ENCODE measurements around the gene LRP4. TPM values are rescaled to one million over a fixed set of nuclear protein-coding genes. Genes with fewer than 3 reads are reported as not detected.

LRP4 gene
- total and polyA plus RNA-seq, 2 of the 8 experiments (the other 6 are each of a cell fraction or from before 2014, with no cell fraction given): 5.4 to 22.1 TPM

DNA sequence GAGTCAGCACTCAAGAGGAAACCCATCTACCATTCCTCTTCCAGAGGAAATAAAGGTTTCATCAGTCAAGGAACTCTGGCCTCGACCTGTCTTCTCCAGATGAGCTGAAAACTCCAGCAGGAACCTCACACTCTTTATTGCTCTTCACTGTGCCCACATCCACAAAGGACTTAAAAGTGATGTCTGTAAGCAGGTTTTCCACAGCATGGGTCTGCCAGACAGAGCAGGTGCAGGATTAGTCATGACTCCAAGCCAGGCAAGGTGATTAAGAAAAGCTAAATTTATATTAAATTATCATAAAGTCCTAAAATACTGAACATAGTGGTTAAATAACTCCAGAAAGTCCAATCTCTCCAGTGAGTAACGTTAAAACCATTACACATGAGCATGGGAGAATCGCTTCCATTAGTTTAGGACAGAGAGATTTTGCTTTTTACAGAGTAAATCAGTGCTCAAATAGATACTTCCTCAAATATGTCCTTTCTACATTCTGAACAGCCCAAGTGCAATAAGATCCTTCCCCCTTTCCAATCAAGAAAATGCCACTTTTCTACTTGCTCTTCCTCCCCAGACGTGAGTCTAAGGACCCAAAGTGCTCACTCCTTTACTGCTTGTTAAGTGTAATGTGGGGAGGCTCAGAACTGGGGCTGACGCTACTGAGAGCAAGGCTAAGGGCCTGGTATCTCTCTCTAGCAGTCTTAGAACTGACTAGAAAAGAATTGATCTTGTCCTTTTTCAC is 61.6 kb downstream of the LRP4 start:
- 74% methylated on average over 5 of the region's 5 CpGs; no CpG with 5 or more reads in 1 of the 2 experiments for WGBS, 2 experiments (ENCODE audit: extremely low coverage in 1 of 2, insufficient coverage in 1 of 2, insufficient read length in 1 of 2, insufficient replicate concordance in 2 of 2, low coverage in 1 of 2, low lambda C conversion rate in 2 of 2, missing lambda C conversion rate in 1 of 2)
- H3K4me1 ChIP-seq (replicated peaks in 1 of 4; ENCODE audit: control insufficient read depth in 3 of 4, insufficient read depth in 4 of 4, low read length in 3 of 4): no peaks in the 10 kb centered on the region

More for the DNA sequence above, 61.6 kb downstream of the LRP4 start:
- Histone ChIP-seq H2BK120ac (replicated peaks; ENCODE audit: low read depth, low read length) (no peak overlapping the region), H2BK15ac (ENCODE audit: low read length) (no peak overlapping the region), H3K4me2 (ENCODE audit: insufficient read depth in 1 of 2, low read depth in 2 of 2, low read length in 2 of 2) (no peak overlapping the region), H3K79me2 (ENCODE audit: control insufficient read depth in 1 of 2, insufficient read depth in 2 of 2, low read length in 2 of 2) (no peaks in the 10 kb centered on the region), H2BK20ac (ENCODE audit: low read length) (no peak overlapping the region), H3K9ac (replicated peaks in 1 of 4; ENCODE audit: extremely low read depth in 1 of 4, low read depth in 3 of 4, low read length in 3 of 4) (no peak overlapping the region), H3K9me3 (ENCODE audit: insufficient read depth in 2 of 2, low read depth in 1 of 2, low read length in 1 of 2) (no peaks in the 10 kb centered on the region), H3K27me3 (replicated peaks in 1 of 4; ENCODE audit: control insufficient read depth in 3 of 4, extremely low read depth in 1 of 4, insufficient read depth in 3 of 4, low read length in 3 of 4) (no peaks in the 10 kb centered on the region), H3K14ac (ENCODE audit: insufficient read length) (no peak overlapping the region), H4K91ac (replicated peaks; ENCODE audit: insufficient read length, low read length) (no peak overlapping the region), H3K27ac (ENCODE audit: low read depth, low read length) (no peak overlapping the region), H3K36me3 (ENCODE audit: control insufficient read depth in 2 of 4, insufficient read depth in 4 of 4, low read length in 3 of 4) (peaks cover 0 to 19% (median 6%) of the 10 kb centered on the region in 4 experiments; a peak in 5 of 8 replicates), H3K23me2 (ENCODE audit: low read depth, low read length) (no peaks in the 10 kb centered on the region), H4K20me1 (replicated peaks in 1 of 2; ENCODE audit: control insufficient read depth in 1 of 2, insufficient read depth in 2 of 2, low read length in 2 of 2) (peaks cover 0 to 2% of the 10 kb centered on the region in 2 experiments), H3K23ac (ENCODE audit: insufficient read length) (no peak overlapping the region), H3K18ac (ENCODE audit: extremely low read depth, low read length) (no peak overlapping the region), H2AK5ac (ENCODE audit: low read depth, low read length) (no peak overlapping the region), H4K8ac (ENCODE audit: extremely low read depth, insufficient read depth, low read length) (no peak overlapping the region), H3K4me3 (ENCODE audit: extremely low read depth in 1 of 4, insufficient read depth in 2 of 4, low read depth in 3 of 4, low read length in 4 of 4) (no peak overlapping the region), H2AFZ (ENCODE audit: low read length) (no peak overlapping the region), H3K56ac (replicated peaks; ENCODE audit: insufficient read length, low read depth, low read length) (no peak overlapping the region), H2BK5ac (ENCODE audit: low read depth, low read length) (no peak overlapping the region), H3K4ac (replicated peaks; ENCODE audit: insufficient read length, low read depth, low read length) (no peak overlapping the region), H2BK12ac (ENCODE audit: low read depth, low read length) (no peak overlapping the region), H3K79me1 (ENCODE audit: low read depth, low read length) (no peaks in the 10 kb centered on the region), H4K5ac (ENCODE audit: insufficient read length, low read depth, low read length) (no peak overlapping the region)
- no peak for TF ChIP-seq RFX5 (IDR thresholded peaks at IDR 0.05; ENCODE audit: borderline replicate concordance, low read depth, low read length)
- 0 out of 3 replicates have a peak, but pooled peaks of 1 of the 2 experiments have one; percentile 3 for TF ChIP-seq POLR2A (IDR thresholded peaks at IDR 0.05; ENCODE audit: control extremely low read depth in 1 of 2, low read depth in 2 of 2, low read length in 2 of 2)
- FAIRE-seq (no peak), DNase-seq (ENCODE audit: low read depth in 1 of 2, low spot score in 2 of 2) (no peak)
- ChIA-PET CTCF (ENCODE audit: partially characterized antibody) (interaction anchor here (0.6 to 1.1 kb wide), 3 partner anchors 14 to 171 kb away, joined by 3 to 4 read pairs (median 3); no protein-coding TSS in a partner anchor), POLR2A (ENCODE audit: partially characterized antibody) (interaction anchor here (1.0 to 1.2 kb wide), 2 partner anchors 9 to 143 kb away, joined by 3 read pairs; no protein-coding TSS in a partner anchor)
